Effector memory CD4-positive, alpha-beta T cell (primary cell): ENCODE measurements around the gene ZBTB2.
"Not testable (repeated sequence)": the region's sequence is repeated elsewhere in the genome, so short reads cannot be mapped to it uniquely, and the experiment has no call there.

ENCODE experiments used
- DNase-seq, 3 donors: peaks; one replicate each; pipeline ENCODE4 v3.0.0-alpha.2; 2020
- H3K27ac ChIP-seq: 2 replicates; pipeline ENCODE4 v1.7.0; 2013; ENCODE audit warnings: mild to moderate bottlenecking, low read length, moderate library complexity; ENCODE audit not compliant: insufficient read depth, poor library complexity, severe bottlenecking
- H3K27me3 ChIP-seq: replicated peaks from 2 replicates; pipeline ENCODE4 v1.7.0; 2013; ENCODE audit warnings: mild to moderate bottlenecking, low read length; ENCODE audit not compliant: insufficient read depth, control insufficient read depth, poor library complexity, severe bottlenecking
- H3K36me3 ChIP-seq: 2 replicates; pipeline ENCODE4 v1.7.0; 2013; ENCODE audit warnings: mild to moderate bottlenecking, low read length, moderate library complexity; ENCODE audit not compliant: control insufficient read depth, insufficient read depth
- H3K4me1 ChIP-seq: 2 replicates; pipeline ENCODE4 v1.7.0; 2013; ENCODE audit warnings: low read length, mild to moderate bottlenecking; ENCODE audit not compliant: control insufficient read depth, insufficient read depth, poor library complexity, severe bottlenecking
- H3K4me3 ChIP-seq: 2 replicates; pipeline ENCODE4 v1.7.0; 2013; ENCODE audit warnings: low read length, low read depth, mild to moderate bottlenecking; ENCODE audit not compliant: insufficient read depth, poor library complexity, severe bottlenecking
- H3K9me3 ChIP-seq: 2 replicates; pipeline ENCODE4 v1.7.0; 2013; ENCODE audit warnings: mild to moderate bottlenecking, low read length, moderate library complexity; ENCODE audit not compliant: control insufficient read depth

ZBTB2 gene

DNA sequence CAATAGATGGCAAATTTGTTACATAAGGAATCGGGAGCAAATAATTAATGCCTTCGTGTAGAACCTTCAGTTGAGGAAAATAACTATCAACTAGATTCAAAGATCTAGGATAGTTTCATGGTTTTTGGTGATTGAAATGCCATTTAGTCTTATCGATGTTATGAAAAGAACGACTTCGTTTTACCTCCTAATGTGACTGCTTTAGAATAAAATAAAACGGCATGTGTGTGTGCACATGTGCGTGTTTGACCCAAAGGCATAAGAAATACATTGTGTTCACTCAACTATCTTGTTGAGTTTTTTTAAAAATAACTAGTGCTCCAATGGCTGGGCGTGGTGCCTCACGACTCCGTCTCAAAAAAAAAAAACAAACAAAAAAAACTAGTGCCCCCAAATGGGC, 37.6 kb downstream of the ZBTB2 start:
- Histone ChIP-seq H3K9me3 (no peaks in the 10 kb centered on the region), H3K36me3 (no peaks in the 10 kb centered on the region), H3K4me1 (no peaks in the 10 kb centered on the region), H3K27ac (no peak overlapping the region), H3K4me3 (no peak overlapping the region), H3K27me3 (no peaks in the 10 kb centered on the region)
- DNase-seq = no peak

DNA sequence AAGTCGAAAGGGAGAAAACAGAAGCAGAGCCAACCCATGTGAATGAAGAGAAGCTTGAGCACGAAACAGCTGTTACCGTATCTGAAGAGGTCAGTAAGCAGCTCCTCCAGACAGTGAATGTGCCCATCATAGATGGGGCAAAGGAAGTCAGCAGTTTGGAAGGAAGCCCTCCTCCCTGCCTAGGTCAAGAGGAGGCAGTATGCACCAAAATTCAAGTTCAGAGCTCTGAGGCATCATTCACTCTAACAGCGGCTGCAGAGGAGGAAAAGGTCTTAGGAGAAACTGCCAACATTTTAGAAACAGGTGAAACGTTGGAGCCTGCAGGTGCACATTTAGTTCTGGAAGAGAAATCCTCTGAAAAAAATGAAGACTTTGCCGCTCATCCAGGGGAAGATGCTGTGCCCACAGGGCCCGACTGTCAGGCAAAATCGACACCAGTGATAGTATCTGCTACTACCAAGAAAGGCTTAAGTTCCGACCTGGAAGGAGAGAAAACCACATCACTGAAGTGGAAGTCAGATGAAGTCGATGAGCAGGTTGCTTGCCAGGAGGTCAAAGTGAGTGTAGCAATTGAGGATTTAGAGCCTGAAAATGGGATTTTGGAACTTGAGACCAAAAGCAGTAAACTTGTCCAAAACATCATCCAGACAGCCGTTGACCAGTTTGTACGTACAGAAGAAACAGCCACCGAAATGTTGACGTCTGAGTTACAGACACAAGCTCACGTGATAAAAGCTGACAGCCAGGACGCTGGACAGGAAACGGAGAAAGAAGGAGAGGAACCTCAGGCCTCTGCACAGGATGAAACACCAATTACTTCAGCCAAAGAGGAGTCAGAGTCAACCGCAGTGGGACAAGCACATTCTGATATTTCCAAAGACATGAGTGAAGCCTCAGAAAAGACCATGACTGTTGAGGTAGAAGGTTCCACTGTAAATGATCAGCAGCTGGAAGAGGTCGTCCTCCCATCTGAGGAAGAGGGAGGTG, 38.7 kb downstream of the ZBTB2 start:
- Histone ChIP-seq H3K27ac (no peak overlapping the region), H3K27me3 (no peaks in the 10 kb centered on the region), H3K4me1 (no peaks in the 10 kb centered on the region), H3K36me3 (no peaks in the 10 kb centered on the region), H3K4me3 (no peak overlapping the region), H3K9me3 (no peaks in the 10 kb centered on the region)
- no peak for DNase-seq

DNA sequence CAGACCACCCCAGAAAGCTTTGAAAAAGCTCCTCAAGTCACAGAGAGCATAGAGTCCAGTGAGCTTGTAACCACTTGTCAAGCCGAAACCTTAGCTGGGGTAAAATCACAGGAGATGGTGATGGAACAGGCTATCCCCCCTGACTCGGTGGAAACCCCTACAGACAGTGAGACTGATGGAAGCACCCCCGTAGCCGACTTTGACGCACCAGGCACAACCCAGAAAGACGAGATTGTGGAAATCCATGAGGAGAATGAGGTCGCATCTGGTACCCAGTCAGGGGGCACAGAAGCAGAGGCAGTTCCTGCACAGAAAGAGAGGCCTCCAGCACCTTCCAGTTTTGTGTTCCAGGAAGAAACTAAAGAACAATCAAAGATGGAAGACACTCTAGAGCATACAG, 39.6 kb downstream of the ZBTB2 start:
- Histone ChIP-seq H3K27ac (no peak overlapping the region), H3K36me3 (no peaks in the 10 kb centered on the region), H3K9me3 (no peaks in the 10 kb centered on the region), H3K4me3 (no peak overlapping the region), H3K4me1 (no peaks in the 10 kb centered on the region), H3K27me3 (no peaks in the 10 kb centered on the region)
- DNase-seq = no peak

DNA sequence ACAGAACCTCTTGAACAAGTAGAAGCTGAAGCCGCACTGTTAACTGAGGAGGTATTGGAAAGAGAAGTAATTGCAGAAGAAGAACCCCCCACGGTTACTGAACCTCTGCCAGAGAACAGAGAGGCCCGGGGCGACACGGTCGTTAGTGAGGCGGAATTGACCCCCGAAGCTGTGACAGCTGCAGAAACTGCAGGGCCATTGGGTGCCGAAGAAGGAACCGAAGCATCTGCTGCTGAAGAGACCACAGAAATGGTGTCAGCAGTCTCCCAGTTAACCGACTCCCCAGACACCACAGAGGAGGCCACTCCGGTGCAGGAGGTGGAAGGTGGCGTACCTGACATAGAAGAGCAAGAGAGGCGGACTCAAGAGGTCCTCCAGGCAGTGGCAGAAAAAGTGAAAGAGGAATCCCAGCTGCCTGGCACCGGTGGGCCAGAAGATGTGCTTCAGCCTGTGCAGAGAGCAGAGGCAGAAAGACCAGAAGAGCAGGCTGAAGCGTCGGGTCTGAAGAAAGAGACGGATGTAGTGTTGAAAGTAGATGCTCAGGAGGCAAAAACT, 40.1 kb downstream of the ZBTB2 start:
- no peak overlapping the region for H3K27ac ChIP-seq
- H3K4me3 ChIP-seq = no peak overlapping the region
- DNase-seq = no peak
- no peaks in the 10 kb centered on the region for H3K36me3 ChIP-seq
- no peaks in the 10 kb centered on the region for H3K9me3 ChIP-seq
- no peaks in the 10 kb centered on the region for H3K27me3 ChIP-seq
- H3K4me1 ChIP-seq = no peaks in the 10 kb centered on the region

DNA sequence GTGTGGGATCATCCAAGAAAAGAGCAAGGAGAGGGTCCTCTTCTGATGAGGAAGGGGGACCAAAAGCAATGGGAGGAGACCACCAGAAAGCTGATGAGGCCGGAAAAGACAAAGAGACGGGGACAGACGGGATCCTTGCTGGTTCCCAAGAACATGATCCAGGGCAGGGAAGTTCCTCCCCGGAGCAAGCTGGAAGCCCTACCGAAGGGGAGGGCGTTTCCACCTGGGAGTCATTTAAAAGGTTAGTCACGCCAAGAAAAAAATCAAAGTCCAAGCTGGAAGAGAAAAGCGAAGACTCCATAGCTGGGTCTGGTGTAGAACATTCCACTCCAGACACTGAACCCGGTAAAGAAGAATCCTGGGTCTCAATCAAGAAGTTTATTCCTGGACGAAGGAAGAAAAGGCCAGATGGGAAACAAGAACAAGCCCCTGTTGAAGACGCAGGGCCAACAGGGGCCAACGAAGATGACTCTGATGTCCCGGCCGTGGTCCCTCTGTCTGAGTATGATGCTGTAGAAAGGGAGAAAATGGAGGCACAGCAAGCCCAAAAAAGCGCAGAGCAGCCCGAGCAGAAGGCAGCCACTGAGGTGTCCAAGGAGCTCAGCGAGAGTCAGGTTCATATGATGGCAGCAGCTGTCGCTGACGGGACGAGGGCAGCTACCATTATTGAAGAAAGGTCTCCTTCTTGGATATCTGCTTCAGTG, 40.8 kb downstream of the ZBTB2 start:
- H3K36me3 ChIP-seq = no peaks in the 10 kb centered on the region
- H3K4me3 ChIP-seq = no peak overlapping the region
- no peak overlapping the region for H3K27ac ChIP-seq
- no peak for DNase-seq
- no peaks in the 10 kb centered on the region for H3K4me1 ChIP-seq
- H3K27me3 ChIP-seq = no peaks in the 10 kb centered on the region
- H3K9me3 ChIP-seq = no peaks in the 10 kb centered on the region

DNA sequence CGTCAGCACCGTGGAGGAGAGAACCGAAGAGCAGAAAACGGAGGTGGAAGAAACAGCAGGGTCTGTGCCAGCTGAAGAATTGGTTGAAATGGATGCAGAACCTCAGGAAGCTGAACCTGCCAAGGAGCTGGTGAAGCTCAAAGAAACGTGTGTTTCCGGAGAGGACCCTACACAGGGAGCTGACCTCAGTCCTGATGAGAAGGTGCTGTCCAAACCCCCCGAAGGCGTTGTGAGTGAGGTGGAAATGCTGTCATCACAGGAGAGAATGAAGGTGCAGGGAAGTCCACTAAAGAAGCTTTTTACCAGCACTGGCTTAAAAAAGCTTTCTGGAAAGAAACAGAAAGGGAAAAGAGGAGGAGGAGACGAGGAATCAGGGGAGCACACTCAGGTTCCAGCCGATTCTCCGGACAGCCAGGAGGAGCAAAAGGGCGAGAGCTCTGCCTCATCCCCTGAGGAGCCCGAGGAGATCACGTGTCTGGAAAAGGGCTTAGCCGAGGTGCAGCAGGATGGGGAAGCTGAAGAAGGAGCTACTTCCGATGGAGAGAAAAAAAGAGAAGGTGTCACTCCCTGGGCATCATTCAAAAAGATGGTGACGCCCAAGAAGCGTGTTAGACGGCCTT, 41.6 kb downstream of the ZBTB2 start:
- Histone ChIP-seq H3K27me3 (no peaks in the 10 kb centered on the region), H3K4me3 (no peak overlapping the region), H3K9me3 (no peaks in the 10 kb centered on the region), H3K36me3 (no peaks in the 10 kb centered on the region), H3K4me1 (no peaks in the 10 kb centered on the region), H3K27ac (no peak overlapping the region)
- DNase-seq = no peak

DNA sequence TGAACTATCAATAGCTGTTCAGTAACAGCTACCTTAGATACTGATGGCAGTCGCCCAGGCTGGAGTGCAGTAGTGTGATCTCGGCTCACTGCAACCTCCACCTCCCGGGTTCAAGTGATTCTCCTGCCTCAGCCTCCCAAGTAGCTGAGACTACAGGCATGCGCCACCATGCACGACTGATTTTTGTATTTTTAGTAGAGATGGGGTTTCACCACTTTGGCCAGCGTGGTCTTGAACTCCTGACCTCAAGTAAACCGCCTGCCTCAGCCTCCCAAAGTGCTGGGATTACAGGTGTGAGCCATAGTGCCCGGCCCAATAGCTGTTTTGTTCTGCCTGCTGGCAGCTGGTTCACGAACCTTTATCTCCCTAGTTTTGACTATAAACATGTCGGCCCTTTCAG, 48.6 kb downstream of the ZBTB2 start:
- not testable (repeated sequence) for H3K4me3 ChIP-seq, DNase-seq, H3K27me3 ChIP-seq, H3K9me3 ChIP-seq, H3K36me3 ChIP-seq, H3K4me1 ChIP-seq, H3K27ac ChIP-seq

DNA sequence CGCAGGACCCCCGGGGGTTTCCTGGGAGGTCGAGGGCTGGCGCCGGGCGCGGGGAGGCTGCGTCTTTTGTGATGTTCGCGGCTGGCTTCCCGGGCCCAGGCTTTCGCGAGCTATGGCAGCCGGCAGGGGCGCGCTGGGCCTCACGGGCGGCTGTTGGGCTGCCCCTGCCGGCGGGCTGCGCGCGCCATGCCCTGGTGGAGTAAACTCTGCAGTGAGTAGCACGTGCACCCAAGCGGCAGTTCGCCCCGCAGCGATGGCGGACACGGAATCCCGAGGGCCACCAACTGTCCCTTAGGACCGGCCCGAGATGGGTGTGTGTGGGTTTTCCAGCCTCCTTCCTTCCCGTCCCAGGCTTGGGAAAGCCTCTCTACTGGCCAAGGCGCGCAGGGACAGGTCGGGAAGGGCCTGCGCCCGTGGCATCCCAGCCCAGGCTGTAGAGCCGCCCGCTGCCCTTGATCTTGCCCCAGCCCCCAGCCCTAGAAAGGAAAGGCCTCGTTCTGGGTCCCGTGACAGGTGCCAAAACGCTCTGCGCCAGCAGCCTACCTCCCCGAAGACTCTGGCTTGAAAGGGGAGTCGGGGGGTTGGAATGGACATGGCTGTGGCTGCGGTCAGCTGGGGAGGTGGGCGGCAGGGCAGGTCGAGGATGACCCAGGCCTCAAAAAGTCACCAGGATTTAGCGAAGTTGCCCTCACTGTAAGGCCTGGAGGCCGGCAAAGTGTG, 49.7 kb downstream of the ZBTB2 start:
- no peaks in the 10 kb centered on the region for H3K36me3 ChIP-seq
- H3K27me3 ChIP-seq = no peaks in the 10 kb centered on the region
- H3K27ac ChIP-seq = no peak overlapping the region
- no peaks in the 10 kb centered on the region for H3K9me3 ChIP-seq
- no peak overlapping the region for H3K4me3 ChIP-seq
- no peaks in the 10 kb centered on the region for H3K4me1 ChIP-seq
- DNase-seq = no peak

DNA sequence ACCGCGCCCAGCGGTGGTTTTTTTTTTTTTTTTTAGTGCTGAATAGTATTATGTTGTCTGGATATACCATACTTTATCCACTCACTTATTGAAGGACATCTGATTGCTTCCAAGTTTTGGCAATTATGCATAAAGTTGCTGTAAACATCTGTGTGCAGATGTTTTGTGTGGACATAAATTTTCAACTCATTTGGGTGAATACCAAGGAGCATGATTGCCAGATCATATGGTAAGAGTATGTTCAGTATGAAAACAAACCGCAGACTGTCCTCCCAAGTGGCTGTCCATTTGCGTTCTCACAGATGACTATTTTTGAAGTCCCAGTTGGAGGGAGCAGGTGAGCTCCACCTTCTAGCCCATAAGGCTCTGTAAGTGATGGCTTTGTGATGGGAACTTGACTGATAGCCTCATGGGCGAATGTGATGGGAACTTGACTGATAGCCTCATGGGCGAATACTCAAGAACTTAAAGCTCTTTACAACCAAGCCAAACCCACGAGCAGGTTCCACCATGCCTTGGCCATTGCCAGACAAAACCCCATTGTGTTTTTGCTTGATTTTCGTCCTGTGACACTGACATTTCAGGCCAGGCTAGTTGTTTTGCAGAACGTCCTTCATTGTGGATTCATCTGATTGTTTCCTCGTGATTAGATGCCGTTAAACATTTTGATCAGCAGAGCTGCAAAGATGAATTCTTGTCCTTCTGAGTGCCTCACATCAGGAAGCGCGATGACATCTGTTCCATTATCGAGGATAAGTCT, 51.0 kb downstream of the ZBTB2 start:
- Histone ChIP-seq H3K4me3 (no peak overlapping the region), H3K4me1 (no peaks in the 10 kb centered on the region), H3K36me3 (no peaks in the 10 kb centered on the region), H3K9me3 (no peaks in the 10 kb centered on the region), H3K27me3 (no peaks in the 10 kb centered on the region), H3K27ac (no peak overlapping the region)
- no peak for DNase-seq
